SH-SY5Y (cell line): ENCODE measurements around the gene CADPS2.

Source experiments
- GATA2 ChIP-seq: IDR thresholded peaks from 2 replicates; pipeline ENCODE4 v1.6.1; 2011; ENCODE audit warnings: mild to moderate bottlenecking, low read depth, low read length
- GATA3 ChIP-seq: IDR thresholded peaks from 2 replicates; pipeline ENCODE4 v1.6.1; 2011; ENCODE audit warnings: low read depth, mild to moderate bottlenecking, low read length, moderate library complexity

Gene CADPS2

GRCh38 chr7:122454776-122455507 is 431.3 kb downstream of the CADPS2 start:
- TF ChIP-seq GATA3 (no peak), GATA2 (no peak)

- no peak for TF ChIP-seq GATA2
- TF ChIP-seq GATA3: no peak
Observed at GRCh38 chr7:122453432-122453831, 432.8 kb downstream of the CADPS2 start.

GRCh38 chr7:122448893-122449589 is 437.2 kb downstream of the CADPS2 start:
- TF ChIP-seq GATA2 (no peak), GATA3 (no peak)

- TF ChIP-seq GATA2: no peak
- TF ChIP-seq GATA3: no peak
Observed at GRCh38 chr7:122442929-122443328, 443.3 kb downstream of the CADPS2 start.

- no peak for TF ChIP-seq GATA3
- no peak for TF ChIP-seq GATA2
Observed at GRCh38 chr7:122438492-122438891, 447.8 kb downstream of the CADPS2 start.

- TF ChIP-seq GATA3: no peak
Observed at GRCh38 chr7:122438006-122438405, 448.3 kb downstream of the CADPS2 start.

GRCh38 chr7:122433765-122434164 is 452.5 kb downstream of the CADPS2 start:
- TF ChIP-seq GATA3: no peak
- no peak for TF ChIP-seq GATA2

GRCh38 chr7:122430710-122431109 is 455.6 kb downstream of the CADPS2 start:
- no peak for TF ChIP-seq GATA2
- no peak for TF ChIP-seq GATA3

- TF ChIP-seq GATA3 (no peak), GATA2 (no peak)
Observed at GRCh38 chr7:122429926-122430325, 456.3 kb downstream of the CADPS2 start.

GRCh38 chr7:122425731-122426130 is 460.5 kb downstream of the CADPS2 start:
- no peak for TF ChIP-seq GATA3
- TF ChIP-seq GATA2: no peak

- no peak for TF ChIP-seq GATA2
- TF ChIP-seq GATA3: no peak
Observed at GRCh38 chr7:122423591-122423990, 462.7 kb downstream of the CADPS2 start.

GRCh38 chr7:122416336-122416735 is 469.9 kb downstream of the CADPS2 start:
- no peak for TF ChIP-seq GATA3
- no peak for TF ChIP-seq GATA2

GRCh38 chr7:122415510-122415909 is 470.8 kb downstream of the CADPS2 start:
- TF ChIP-seq GATA2 (no peak), GATA3 (no peak)

GRCh38 chr7:122413339-122413738 is 472.9 kb downstream of the CADPS2 start:
- no peak for TF ChIP-seq GATA2

GRCh38 chr7:122412883-122413282 is 473.4 kb downstream of the CADPS2 start:
- no peak for TF ChIP-seq GATA2
- no peak for TF ChIP-seq GATA3
